Suppressor macrophage (primary cell): ENCODE data around the gene PABPC1L.
A peak's percentile ranks its signal among the peaks of the same experiment; 100 is the strongest.

ENCODE experiments used
- DNase-seq, 4 experiments: peaks; one replicate each; pipeline ENCODE4 v3.0.0-alpha.2; 2020 to 2022

Gene PABPC1L

GRCh38 chr20:44967207-44967807 lies 57.4 kb downstream of the PABPC1L start:
- DNase-seq: peak; percentile 58 to 82 (median 72)

DNA sequence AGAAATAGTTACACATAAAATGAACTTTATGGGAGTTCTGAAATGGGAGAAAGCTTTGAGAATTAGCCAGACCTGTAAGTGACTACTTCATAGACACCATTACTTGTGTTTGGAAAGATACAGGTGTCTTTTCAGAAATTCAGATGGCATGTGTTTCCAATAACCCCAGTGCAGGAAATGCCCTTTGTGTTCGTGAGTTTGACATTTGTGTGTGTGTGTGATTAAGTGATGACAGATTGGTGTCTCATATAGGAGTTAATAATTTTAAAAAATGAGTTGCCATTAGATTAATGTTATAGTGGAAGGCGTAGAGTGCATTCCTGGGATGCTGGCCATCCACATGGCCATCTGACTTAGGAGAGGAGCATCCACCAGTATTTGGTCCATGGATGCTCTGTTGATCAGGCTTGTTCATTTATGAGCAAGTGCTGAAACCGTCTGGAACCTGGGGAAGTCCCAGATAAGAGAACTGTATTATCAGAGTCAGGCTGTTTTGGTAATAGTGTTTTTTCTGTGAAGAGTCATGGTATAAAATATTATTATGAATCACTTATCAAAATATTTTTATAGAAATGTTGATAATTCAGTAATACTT lies 59.5 kb downstream of the PABPC1L start:
- no peak for DNase-seq

GRCh38 chr20:44970243-44970757 lies 60.4 kb downstream of the PABPC1L start:
- peak in 1 of 4 experiments; percentile 37 for DNase-seq

- DNase-seq: peak in 1 of 4 experiments; percentile 23
Observed at GRCh38 chr20:44973053-44973452, 63.2 kb downstream of the PABPC1L start.

- DNase-seq: no peak
Observed at GRCh38 chr20:44976698-44977097, 66.8 kb downstream of the PABPC1L start.

DNA sequence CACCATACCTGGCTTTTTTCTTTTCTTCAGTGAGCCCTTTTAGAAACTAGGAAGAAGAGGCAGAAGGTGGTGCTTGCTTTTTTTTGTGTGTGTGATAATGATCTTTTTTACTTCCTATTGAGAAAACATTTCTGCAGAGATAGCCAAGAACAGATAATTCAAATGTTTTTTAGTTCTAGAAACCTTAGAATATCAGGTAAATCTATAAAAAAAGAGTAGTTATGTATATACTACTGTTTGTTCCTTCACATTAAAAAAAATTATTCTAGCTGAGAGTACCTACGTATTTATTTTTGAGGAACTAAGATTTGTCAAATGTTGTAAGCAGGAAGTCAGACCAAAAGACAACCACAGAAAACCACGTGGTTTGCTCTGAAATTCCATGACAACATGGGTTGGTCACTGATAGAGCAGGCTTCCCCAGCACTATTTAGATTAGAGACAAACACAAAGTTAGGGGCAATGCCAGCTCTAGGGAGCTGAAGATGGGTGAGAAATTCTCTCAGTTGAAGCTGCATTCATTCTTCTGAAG lies 69.3 kb downstream of the PABPC1L start:
- peak; percentile 83 to 93 (median 87) for DNase-seq

DNA sequence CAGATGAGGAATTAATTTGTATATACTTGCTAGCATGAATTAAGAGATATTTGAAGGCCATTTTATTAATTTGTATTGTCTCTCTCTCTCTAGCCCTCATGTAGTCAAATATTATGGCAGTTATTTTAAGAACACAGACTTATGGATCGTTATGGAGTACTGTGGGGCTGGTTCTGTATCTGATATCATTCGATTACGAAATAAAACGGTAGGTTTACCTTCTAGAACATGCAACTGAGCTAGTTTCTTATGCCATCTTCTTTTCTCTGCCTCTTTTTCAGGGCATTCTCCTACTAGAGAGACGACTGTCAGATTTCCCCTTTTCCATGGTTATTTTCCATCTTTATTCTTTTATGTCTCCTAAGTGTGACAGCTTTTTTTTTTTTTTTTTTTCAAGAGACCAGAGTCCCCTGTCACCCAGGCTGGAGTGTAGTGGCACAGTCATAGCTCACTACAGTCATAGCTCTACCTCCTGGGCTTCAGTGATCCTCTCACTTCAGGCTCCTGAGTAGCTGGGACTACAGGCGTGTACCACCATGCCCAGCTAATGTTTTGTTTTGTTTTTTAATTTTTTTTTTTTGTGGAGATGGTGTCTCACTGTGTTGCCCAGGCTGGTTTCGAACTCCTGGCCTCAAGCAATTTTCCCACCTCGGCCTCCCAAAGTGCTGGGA lies 72.0 kb downstream of the PABPC1L start:
- DNase-seq: no peak

DNA sequence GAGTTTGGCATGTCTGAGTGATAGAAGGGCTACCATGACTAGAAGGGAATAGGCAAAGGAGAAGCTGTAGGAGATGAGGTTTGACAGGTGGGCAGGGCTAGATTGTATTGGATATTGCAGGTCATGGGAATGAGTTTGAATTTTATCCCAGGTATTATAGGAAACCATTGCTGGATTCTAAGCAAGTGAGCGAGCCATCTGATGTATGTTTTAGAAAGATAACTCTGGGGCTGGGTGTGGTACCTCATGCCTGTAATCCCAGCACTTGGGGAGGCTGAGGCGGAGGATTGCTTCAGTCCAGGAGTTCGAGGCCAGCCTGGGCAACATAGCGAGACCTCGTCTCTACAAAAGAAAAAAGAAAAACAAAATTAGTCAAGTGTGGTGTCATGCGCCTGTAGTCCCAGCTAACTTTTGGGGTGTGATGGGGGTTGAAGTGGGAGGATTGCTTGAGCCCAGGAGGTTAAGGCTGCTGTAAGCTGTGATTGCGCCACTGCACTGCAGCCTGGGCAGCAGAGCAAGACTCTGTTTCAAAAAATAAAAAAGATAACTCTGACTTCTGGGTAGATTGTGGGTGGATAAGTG lies 73.3 kb downstream of the PABPC1L start:
- DNase-seq: peak in 1 of 4 experiments; percentile 25

DNA sequence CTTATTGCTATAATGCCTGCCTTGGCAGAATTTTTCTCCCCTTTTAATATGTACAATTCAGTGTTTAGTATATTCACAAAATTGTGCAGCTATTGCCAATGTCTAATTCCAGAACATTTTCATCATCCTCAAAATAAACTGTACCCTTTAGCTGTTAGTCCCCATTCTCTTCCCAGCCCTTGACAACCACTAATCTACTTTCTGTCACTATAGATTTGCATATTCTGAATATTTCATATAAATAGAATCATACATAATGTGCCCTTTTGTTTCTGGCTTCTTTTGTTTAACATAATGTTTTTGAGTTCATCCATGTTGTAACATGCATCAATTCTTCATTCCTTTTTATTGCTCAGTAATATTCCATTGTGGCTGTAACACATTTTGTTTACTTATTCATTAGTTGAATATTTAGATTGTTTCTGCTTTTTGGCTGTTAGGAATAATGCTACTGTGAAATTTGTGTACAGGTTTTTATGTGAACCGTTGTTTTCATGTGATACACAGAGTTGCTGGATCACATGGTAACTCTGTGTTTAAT lies 78.8 kb downstream of the PABPC1L start:
- no peak for DNase-seq
